ENCODE measurements around the gene NWD2.

- TF ChIP-seq CTCF (IDR thresholded peaks at IDR 0.05 in 8 of 11, conservative IDR thresholded peaks at IDR 0.05 in 3 of 11) (no peak), POLR2A (IDR thresholded peaks at IDR 0.05) (no peak)
Observed at GRCh38 chr4:37243722-37244582, 591 bp upstream of the NWD2 start.

Data from spleen (tissue), 7 donors.